ENCODE data around the gene MATK. TPM values are rescaled to one million over a fixed set of nuclear protein-coding genes. Genes with fewer than 3 reads are reported as not detected.

Gene MATK
- total RNA-seq, 1 donor from 2014 or later = 1.8 TPM

DNA sequence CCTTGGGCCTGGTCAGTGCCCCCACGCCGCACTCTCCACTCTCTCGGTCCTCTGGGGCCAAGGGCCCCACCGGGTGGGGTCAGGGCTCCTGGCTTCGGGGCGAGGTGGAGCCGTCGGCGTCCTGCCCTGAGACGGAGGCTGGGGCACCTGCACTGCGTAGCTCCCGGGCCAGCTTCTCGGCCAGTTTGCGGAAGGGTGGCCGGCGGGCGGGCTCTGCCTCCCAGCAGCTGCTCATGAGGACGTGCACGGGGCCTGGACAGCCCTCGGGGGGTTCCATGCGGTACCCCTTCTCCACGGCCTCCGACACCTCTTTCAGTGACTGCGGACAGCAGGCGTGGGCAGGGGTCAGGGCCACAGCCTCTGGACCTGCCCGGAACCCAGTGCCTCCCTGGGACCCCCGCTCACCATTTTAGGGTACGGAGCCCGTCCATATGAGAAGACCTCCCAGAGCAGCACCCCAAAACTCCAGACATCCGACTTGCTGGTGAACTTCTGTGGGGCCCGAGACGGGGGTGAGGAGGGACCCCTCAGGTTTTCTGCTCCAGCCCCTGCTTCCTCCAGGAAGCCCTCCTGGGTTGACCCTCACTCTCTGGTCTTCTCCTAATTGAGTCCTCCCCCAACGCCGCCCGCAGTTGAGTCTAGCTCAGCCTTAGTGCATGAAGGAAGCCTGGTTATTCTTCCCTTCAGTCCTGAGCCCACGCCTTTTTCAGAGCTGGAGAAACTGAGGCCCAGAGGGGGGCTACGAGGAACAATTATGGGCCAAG, 7.9 kb downstream of the MATK start:
- peaks cover 6% of the 10 kb centered on the region for H3K27me3 Mint-ChIP-seq
- peaks cover 5% of the 10 kb centered on the region for H3K36me3 Mint-ChIP-seq (ENCODE audit: insufficient read depth)
- H3K9me3 Mint-ChIP-seq (ENCODE audit: low read depth) = peaks cover 11% of the 10 kb centered on the region
- H3K4me1 Mint-ChIP-seq (ENCODE audit: low read depth) = no peaks in the 10 kb centered on the region
- DNase-seq (ENCODE audit: low spot score, unreplicated experiment) = no peak
- TF ChIP-seq, protein P1, sequence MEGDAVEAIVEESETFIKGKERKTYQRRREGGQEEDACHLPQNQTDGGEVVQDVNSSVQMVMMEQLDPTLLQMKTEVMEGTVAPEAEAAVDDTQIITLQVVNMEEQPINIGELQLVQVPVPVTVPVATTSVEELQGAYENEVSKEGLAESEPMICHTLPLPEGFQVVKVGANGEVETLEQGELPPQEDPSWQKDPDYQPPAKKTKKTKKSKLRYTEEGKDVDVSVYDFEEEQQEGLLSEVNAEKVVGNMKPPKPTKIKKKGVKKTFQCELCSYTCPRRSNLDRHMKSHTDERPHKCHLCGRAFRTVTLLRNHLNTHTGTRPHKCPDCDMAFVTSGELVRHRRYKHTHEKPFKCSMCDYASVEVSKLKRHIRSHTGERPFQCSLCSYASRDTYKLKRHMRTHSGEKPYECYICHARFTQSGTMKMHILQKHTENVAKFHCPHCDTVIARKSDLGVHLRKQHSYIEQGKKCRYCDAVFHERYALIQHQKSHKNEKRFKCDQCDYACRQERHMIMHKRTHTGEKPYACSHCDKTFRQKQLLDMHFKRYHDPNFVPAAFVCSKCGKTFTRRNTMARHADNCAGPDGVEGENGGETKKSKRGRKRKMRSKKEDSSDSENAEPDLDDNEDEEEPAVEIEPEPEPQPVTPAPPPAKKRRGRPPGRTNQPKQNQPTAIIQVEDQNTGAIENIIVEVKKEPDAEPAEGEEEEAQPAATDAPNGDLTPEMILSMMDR (IDR thresholded peaks at IDR 0.05; ENCODE audit: unreplicated experiment) = no peak
- H3K27ac Mint-ChIP-seq = no peak overlapping the region
- H3K4me3 Mint-ChIP-seq (ENCODE audit: low read depth) = no peak overlapping the region

GRCh38 chr19:3776479-3777040, 9.6 kb downstream of the MATK start:
- Mint-ChIP-seq H3K4me1 (ENCODE audit: low read depth) (no peaks in the 10 kb centered on the region), H3K4me3 (ENCODE audit: low read depth) (no peak overlapping the region), H3K36me3 (ENCODE audit: insufficient read depth) (peaks cover 1% of the 10 kb centered on the region), H3K27ac (no peak overlapping the region), H3K27me3 (no peaks in the 10 kb centered on the region), H3K9me3 (ENCODE audit: low read depth) (peaks cover 3% of the 10 kb centered on the region)
- DNase-seq (ENCODE audit: low spot score, unreplicated experiment) = no peak
- TF ChIP-seq, protein P1 (IDR thresholded peaks at IDR 0.05; ENCODE audit: unreplicated experiment) = no peak

DNA sequence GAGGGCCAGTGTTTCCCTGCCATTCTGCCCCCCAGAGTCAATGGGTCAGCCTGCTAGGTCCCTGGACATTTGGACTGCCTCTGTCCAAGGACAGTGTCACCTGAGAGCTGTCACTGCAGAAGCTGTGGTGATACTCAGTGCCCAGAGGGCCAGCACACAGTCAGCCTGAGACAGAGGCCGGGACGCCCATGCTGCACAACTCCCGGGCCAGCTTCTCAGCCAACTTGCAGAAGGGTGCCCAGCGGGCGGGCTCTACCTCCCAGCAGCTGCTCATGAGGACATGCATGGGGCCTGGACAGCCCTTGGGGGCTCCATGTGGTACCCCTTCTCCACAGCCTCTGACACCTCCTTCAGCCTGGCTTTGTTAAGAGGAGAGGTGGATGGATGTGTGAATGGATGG, 10.3 kb downstream of the MATK start:
- no peak for DNase-seq (ENCODE audit: low spot score, unreplicated experiment)
- TF ChIP-seq, protein P1 (IDR thresholded peaks at IDR 0.05; ENCODE audit: unreplicated experiment) = no peak
- Mint-ChIP-seq H3K9me3 (ENCODE audit: low read depth) (no peaks in the 10 kb centered on the region), H3K4me3 (ENCODE audit: low read depth) (no peak overlapping the region), H3K4me1 (ENCODE audit: low read depth) (no peaks in the 10 kb centered on the region), H3K36me3 (ENCODE audit: insufficient read depth) (no peaks in the 10 kb centered on the region), H3K27me3 (no peaks in the 10 kb centered on the region), H3K27ac (no peak overlapping the region)

GRCh38 chr19:3775374-3775711, 10.8 kb downstream of the MATK start:
- H3K9me3 Mint-ChIP-seq (ENCODE audit: low read depth) = no peaks in the 10 kb centered on the region
- H3K27me3 Mint-ChIP-seq = no peaks in the 10 kb centered on the region
- H3K27ac Mint-ChIP-seq = no peak overlapping the region
- TF ChIP-seq, protein P1 (IDR thresholded peaks at IDR 0.05; ENCODE audit: unreplicated experiment) = no peak
- no peak for DNase-seq (ENCODE audit: low spot score, unreplicated experiment)
- H3K4me1 Mint-ChIP-seq (ENCODE audit: low read depth) = no peaks in the 10 kb centered on the region
- no peak overlapping the region for H3K4me3 Mint-ChIP-seq (ENCODE audit: low read depth)
- H3K36me3 Mint-ChIP-seq (ENCODE audit: insufficient read depth) = no peaks in the 10 kb centered on the region

DNA sequence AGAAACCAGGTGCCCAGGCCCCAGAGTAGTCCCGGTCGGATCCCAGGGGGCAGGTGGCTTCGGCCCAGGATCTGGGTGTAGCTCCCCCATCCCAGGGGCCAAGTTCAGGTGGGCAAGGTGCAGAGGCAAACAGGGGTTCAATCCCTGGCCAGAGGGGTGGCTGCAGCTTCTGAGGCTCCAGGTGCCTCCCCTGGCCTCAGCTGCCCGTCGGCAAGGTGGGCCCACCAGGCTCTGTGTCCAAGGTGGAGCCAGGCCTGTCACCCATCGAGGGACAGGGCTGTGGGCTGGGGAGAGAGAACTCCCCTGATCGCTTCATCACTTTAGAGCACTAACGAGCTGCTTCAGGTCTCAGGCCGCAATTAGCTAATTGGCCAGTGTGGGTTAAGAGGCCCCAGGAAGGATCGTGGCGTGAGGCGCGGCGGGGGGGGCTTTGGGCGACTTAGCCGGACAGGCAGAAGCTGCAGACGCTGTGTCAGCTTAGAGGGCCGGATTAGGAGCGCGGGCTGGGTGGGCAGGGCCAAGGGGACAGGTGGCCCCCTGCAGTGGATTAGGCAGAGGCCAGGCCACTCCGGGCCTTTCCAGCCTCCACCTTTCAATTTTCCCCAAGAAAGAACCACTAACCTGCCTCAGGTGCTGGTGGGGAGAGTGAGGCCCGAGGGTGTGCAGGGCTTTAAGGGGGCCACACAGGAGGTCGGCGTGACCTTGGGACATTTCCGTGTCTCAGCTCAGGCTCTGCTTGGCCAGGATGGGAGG, 11.4 kb downstream of the MATK start:
- Mint-ChIP-seq H3K4me3 (ENCODE audit: low read depth) (no peak overlapping the region), H3K9me3 (ENCODE audit: low read depth) (no peaks in the 10 kb centered on the region), H3K27me3 (no peaks in the 10 kb centered on the region), H3K4me1 (ENCODE audit: low read depth) (no peaks in the 10 kb centered on the region), H3K27ac (no peak overlapping the region), H3K36me3 (ENCODE audit: insufficient read depth) (no peaks in the 10 kb centered on the region)
- TF ChIP-seq, protein P1 (IDR thresholded peaks at IDR 0.05; ENCODE audit: unreplicated experiment) = no peak
- DNase-seq (ENCODE audit: low spot score, unreplicated experiment) = no peak
